Measurements from ENCODE around the gene EPM2A. TPM values are rescaled to one million over a fixed set of nuclear protein-coding genes. Genes with fewer than 3 reads are reported as not detected.

EPM2A gene
- total RNA-seq, 1 experiment from 2014 or later = 2.5 TPM

DNA sequence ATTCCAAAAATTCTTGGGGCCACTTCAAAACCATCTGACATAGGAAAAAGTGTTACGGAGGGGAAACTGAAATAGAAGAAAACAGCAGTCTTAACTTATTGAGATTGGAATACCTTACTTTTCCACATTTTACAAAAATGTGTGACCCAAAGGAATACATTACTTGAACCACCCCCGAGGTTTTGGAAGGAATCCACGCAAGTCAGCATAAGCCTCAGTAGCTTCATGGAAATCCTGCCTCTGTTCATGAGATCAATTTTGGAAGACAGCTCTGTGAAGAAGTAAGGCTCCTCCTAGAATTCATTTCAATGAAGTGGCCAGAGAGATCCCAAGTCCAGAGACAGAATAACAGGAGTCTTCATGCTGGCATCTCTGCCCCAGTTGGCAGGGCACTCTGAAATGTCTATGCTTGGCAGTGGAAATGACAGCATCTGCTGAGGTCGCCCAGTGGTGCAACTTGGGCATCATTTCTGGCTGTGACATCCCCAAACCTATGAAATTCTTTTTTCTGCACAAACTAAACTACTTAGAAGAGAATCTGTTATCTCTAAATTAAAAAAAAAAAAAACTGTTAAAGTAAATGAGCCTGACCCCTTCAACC, 132.5 kb downstream of the EPM2A start:
- H3K36me3 Mint-ChIP-seq (ENCODE audit: insufficient read depth, unreplicated experiment) = no peaks in the 10 kb centered on the region

DNA sequence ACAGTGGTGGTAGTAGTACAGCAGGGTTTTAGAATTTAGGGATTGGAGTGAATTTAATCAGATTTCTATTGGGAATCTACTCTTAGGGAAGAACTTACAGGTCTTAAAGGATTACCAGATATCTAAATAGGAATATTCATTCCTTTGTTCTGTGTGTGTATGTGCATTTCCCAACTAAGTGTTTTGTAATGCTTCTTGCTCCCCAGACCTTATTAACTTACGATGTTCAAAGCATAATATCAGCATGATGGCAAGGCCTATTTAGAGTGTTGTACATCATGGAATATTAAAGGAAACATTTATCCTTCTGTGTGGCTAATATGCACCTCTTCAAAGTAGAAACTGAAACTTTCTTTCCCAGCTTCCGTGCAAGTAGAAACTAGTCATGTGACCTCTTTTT, 133.9 kb downstream of the EPM2A start:
- H3K9me3 Mint-ChIP-seq (ENCODE audit: low read depth, unreplicated experiment) = no peaks in the 10 kb centered on the region
- no peak overlapping the region for H3K4me3 Mint-ChIP-seq (ENCODE audit: low read depth, unreplicated experiment)
- TF ChIP-seq, protein P1, sequence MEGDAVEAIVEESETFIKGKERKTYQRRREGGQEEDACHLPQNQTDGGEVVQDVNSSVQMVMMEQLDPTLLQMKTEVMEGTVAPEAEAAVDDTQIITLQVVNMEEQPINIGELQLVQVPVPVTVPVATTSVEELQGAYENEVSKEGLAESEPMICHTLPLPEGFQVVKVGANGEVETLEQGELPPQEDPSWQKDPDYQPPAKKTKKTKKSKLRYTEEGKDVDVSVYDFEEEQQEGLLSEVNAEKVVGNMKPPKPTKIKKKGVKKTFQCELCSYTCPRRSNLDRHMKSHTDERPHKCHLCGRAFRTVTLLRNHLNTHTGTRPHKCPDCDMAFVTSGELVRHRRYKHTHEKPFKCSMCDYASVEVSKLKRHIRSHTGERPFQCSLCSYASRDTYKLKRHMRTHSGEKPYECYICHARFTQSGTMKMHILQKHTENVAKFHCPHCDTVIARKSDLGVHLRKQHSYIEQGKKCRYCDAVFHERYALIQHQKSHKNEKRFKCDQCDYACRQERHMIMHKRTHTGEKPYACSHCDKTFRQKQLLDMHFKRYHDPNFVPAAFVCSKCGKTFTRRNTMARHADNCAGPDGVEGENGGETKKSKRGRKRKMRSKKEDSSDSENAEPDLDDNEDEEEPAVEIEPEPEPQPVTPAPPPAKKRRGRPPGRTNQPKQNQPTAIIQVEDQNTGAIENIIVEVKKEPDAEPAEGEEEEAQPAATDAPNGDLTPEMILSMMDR (IDR thresholded peaks at IDR 0.05; ENCODE audit: unreplicated experiment) = no peak
- DNase-seq = no peak
- no peaks in the 10 kb centered on the region for H3K36me3 Mint-ChIP-seq (ENCODE audit: insufficient read depth, unreplicated experiment)
- H3K4me1 Mint-ChIP-seq (ENCODE audit: low read depth, unreplicated experiment) = no peaks in the 10 kb centered on the region
- no peaks in the 10 kb centered on the region for H3K27me3 Mint-ChIP-seq (ENCODE audit: unreplicated experiment)
- no TSS peak for BruUV-seq (replicated peaks)
- intact Hi-C loops (cut with micrococcal nuclease; ENCODE audit: unreplicated experiment) = no loop called here
- CTCF ChIA-PET = no interaction called here
- no peak overlapping the region for H3K27ac Mint-ChIP-seq (ENCODE audit: unreplicated experiment)

More for the DNA sequence above, 132.5 kb downstream of the EPM2A start:
- Mint-ChIP-seq H3K27me3 (ENCODE audit: unreplicated experiment) (no peaks in the 10 kb centered on the region), H3K27ac (ENCODE audit: unreplicated experiment) (no peak overlapping the region), H3K9me3 (ENCODE audit: low read depth, unreplicated experiment) (no peaks in the 10 kb centered on the region), H3K4me3 (ENCODE audit: low read depth, unreplicated experiment) (no peak overlapping the region), H3K4me1 (ENCODE audit: low read depth, unreplicated experiment) (no peaks in the 10 kb centered on the region)
- intact Hi-C loops (cut with micrococcal nuclease; ENCODE audit: unreplicated experiment) = no loop called here
- TF ChIP-seq, protein P1 (IDR thresholded peaks at IDR 0.05; ENCODE audit: unreplicated experiment) = no peak
- no TSS peak for BruUV-seq (replicated peaks)
- CTCF ChIA-PET = no interaction called here
- DNase-seq = no peak

DNA sequence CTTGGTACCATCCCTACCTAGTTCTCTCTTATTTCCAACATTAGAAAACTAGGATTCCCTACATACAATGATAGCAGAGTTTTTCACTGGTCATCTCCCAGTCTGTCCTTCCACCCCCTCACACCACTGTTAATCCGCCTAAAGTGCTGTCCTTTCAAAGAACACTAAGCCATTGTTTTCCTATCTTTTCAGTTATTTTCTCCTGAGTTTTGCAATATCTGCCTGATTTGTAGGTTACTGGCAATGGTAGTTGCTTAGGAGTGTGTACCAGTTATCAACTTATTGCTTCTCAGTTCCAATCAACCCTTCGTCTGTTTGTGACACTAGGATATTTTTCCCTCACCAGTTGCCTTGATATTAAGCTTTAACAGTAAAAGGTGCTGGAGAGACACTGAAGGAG, 135.0 kb downstream of the EPM2A start:
- Mint-ChIP-seq H3K9me3 (ENCODE audit: low read depth, unreplicated experiment) (no peaks in the 10 kb centered on the region), H3K27ac (ENCODE audit: unreplicated experiment) (no peak overlapping the region), H3K27me3 (ENCODE audit: unreplicated experiment) (no peaks in the 10 kb centered on the region), H3K4me1 (ENCODE audit: low read depth, unreplicated experiment) (no peaks in the 10 kb centered on the region), H3K4me3 (ENCODE audit: low read depth, unreplicated experiment) (no peak overlapping the region), H3K36me3 (ENCODE audit: insufficient read depth, unreplicated experiment) (no peaks in the 10 kb centered on the region)
- no TSS peak for BruUV-seq (replicated peaks)
- intact Hi-C loops (cut with micrococcal nuclease; ENCODE audit: unreplicated experiment) = no loop called here
- DNase-seq = no peak
- CTCF ChIA-PET = no interaction called here
- TF ChIP-seq, protein P1 (IDR thresholded peaks at IDR 0.05; ENCODE audit: unreplicated experiment) = no peak

DNA sequence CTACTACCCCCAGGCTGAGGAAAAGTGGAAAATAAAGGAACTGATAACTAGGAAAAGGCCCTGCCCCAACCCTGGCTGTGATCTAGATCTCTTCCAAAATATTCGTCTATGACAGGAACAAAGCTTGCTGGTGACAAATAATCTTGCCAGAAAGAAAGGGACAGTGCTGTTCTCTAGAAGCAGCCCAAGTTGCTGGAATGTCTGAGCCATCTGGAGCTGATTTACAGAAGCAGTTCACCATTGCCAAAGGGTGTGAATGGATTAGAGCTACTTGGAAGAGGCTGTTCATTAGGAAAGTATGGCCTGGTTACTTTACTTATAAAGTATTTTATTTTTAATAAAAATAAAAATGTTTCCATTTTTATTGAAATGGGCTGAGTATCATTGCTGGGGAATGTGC, 146.3 kb downstream of the EPM2A start:
- Mint-ChIP-seq H3K27me3 (ENCODE audit: unreplicated experiment) (no peaks in the 10 kb centered on the region), H3K4me3 (ENCODE audit: low read depth, unreplicated experiment) (no peak overlapping the region), H3K9me3 (ENCODE audit: low read depth, unreplicated experiment) (peaks cover 1% of the 10 kb centered on the region), H3K4me1 (ENCODE audit: low read depth, unreplicated experiment) (no peaks in the 10 kb centered on the region), H3K36me3 (ENCODE audit: insufficient read depth, unreplicated experiment) (no peaks in the 10 kb centered on the region), H3K27ac (ENCODE audit: unreplicated experiment) (no peak overlapping the region)
- TF ChIP-seq, protein P1 (IDR thresholded peaks at IDR 0.05; ENCODE audit: unreplicated experiment) = no peak
- DNase-seq = no peak
- BruUV-seq (replicated peaks) = no TSS peak
- intact Hi-C loops (cut with micrococcal nuclease; ENCODE audit: unreplicated experiment) = no loop called here
- CTCF ChIA-PET = no interaction called here
